Heart left ventricle (tissue), 13 donors: Measurements from ENCODE around the gene TVP23A.

ENCODE experiments used
- POLR2A ChIP-seq, 2 donors: fragments of 450-650 bp; IDR thresholded peaks; one replicate each; pipeline ENCODE4 v1.6.1; 2017; ENCODE audit warnings: antibody characterized with exemption in 2 of 2, mild to moderate bottlenecking in 2 of 2, moderate library complexity in 2 of 2
- TF ChIP-seq, protein P1 (sequence below), 12 donors: fragments of 200-600 bp; sonication (generic) in 4 of 12; IDR thresholded peaks; one replicate each; pipeline versions ENCODE4 v1.5.0 to v1.8.0; 2018 to 2022; ENCODE audit warnings: antibody characterized with exemption in 12 of 12, mild to moderate bottlenecking in 5 of 12
- donor health status: ischemic (EF 13 %, LVEDD 7.1; RV severe dilation, severe dysfunction).
- donor health status: DM: no; HTN: yes; CAD: no.
- donor health status: DM: no; HTN: no; CAD: no.
- donor health status: ischemic (EF 25% LVEDD 6.9; RV normal size, moderate dysfunction).
- donor health status: ischemic (EF 25% LVEDD 5.7; RV mildly dilated, moderate dysfunction).
- donor health status: ischemic (EF 35%, LVEDD 5.7; RV mildly dilated, moderate dysfunction).
- donor health status: nonischemic (EF 11% LVEDD 7.7; RV severe dilation, severe dysfunction).
- donor health status: DM: yes; HTN: yes; CAD: no.
- donor health status: PGD.
- donor health status: ischemic (EF 29% LVEDD 5.4; RV normal size, mild dysfunction).
- donor health status: nonischemic (EF 23%, LVEDD 6.1; RV moderate dilation, normal function).

DNA sequence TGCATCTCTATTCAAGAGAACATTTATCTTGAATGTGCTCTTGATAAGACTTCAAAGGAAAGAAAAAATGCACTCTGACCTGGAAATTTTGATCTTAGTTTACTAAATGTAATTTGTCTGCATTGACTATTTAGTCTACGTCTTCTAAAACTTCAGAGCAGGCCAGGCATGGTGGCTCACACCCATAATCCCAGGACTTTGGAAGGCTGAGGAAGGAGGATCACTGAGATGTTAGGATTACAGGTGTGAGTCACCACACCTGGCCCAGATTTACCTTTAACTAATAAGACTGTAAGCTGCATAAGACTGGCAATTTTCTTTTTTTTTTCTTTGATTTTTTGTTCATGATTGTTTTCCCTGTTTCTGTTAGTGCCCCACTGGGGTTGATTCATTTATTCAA is 39.6 kb upstream of the TVP23A start:
- no peak for TF ChIP-seq POLR2A (IDR thresholded peaks at IDR 0.05)
- TF ChIP-seq, protein P1, sequence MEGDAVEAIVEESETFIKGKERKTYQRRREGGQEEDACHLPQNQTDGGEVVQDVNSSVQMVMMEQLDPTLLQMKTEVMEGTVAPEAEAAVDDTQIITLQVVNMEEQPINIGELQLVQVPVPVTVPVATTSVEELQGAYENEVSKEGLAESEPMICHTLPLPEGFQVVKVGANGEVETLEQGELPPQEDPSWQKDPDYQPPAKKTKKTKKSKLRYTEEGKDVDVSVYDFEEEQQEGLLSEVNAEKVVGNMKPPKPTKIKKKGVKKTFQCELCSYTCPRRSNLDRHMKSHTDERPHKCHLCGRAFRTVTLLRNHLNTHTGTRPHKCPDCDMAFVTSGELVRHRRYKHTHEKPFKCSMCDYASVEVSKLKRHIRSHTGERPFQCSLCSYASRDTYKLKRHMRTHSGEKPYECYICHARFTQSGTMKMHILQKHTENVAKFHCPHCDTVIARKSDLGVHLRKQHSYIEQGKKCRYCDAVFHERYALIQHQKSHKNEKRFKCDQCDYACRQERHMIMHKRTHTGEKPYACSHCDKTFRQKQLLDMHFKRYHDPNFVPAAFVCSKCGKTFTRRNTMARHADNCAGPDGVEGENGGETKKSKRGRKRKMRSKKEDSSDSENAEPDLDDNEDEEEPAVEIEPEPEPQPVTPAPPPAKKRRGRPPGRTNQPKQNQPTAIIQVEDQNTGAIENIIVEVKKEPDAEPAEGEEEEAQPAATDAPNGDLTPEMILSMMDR (IDR thresholded peaks at IDR 0.05), result no peak
